SK-N-SH treated with all-trans-retinoic acid at 6 μM for 48 hours (cell line): ENCODE measurements around the gene CD151.

Source experiments
- ATAC-seq: fragments of 200-7000 bp; cut with Tn5 transposase; 3 replicates; pipeline ENCODE4 v1.9.1; 2020; ENCODE audit warnings: mild to moderate bottlenecking, moderate library complexity
- ARNTL ChIP-seq: fragments of 450-650 bp; formaldehyde crosslinking; IDR thresholded peaks from 2 replicates; pipeline ENCODE4 v1.5.0; 2020; ENCODE audit warnings: low read depth, mild to moderate bottlenecking, moderate library complexity, borderline replicate concordance
- BACH2 ChIP-seq: fragments of 250-450 bp; sonication (Bioruptor Pico); IDR thresholded peaks from 2 replicates; pipeline ENCODE4 v1.9.0; 2021; ENCODE audit warnings: mild to moderate bottlenecking, borderline replicate concordance
- CSDC2 ChIP-seq: fragments of 250-450 bp; sonication (Bioruptor Pico); IDR thresholded peaks from 2 replicates; pipeline ENCODE4 v1.5.0; 2020; ENCODE audit warnings: mild to moderate bottlenecking, moderate library complexity
- ISL1 ChIP-seq: fragments of 250-450 bp; sonication (Bioruptor Pico); IDR thresholded peaks from 2 replicates; pipeline ENCODE4 v2.1.2; 2022; ENCODE audit warnings: mild to moderate bottlenecking, moderate library complexity
- OSR1 ChIP-seq: fragments of 250-450 bp; sonication (Bioruptor Pico); IDR thresholded peaks from 2 replicates; pipeline ENCODE4 v1.8.0; 2022; ENCODE audit warnings: moderate library complexity, mild to moderate bottlenecking, inconsistent platforms
- PPARA ChIP-seq: fragments of 250-450 bp; sonication (Bioruptor Pico); IDR thresholded peaks from 2 replicates; pipeline ENCODE4 v1.5.0; 2020; ENCODE audit warnings: mild to moderate bottlenecking, borderline replicate concordance
- RARB ChIP-seq: fragments of 250-450 bp; sonication (Bioruptor Pico); IDR thresholded peaks from 2 replicates; pipeline ENCODE4 v1.8.0; 2021; ENCODE audit warnings: mild to moderate bottlenecking, moderate library complexity
- SNAI2 ChIP-seq: fragments of 250-450 bp; sonication (Bioruptor Pico); IDR thresholded peaks from 2 replicates; pipeline ENCODE4 v1.5.0; 2020; ENCODE audit warnings: mild to moderate bottlenecking, moderate library complexity
- TCF4 ChIP-seq: fragments of 250-450 bp; sonication (Bioruptor Pico); IDR thresholded peaks from 2 replicates; pipeline ENCODE4 v1.8.0; 2021; ENCODE audit warnings: mild to moderate bottlenecking, moderate library complexity, borderline replicate concordance
- TOX ChIP-seq: fragments of 250-450 bp; sonication (Bioruptor Pico); IDR thresholded peaks from 2 replicates; pipeline ENCODE4 v1.8.0; 2021; ENCODE audit warnings: mild to moderate bottlenecking, moderate library complexity, borderline replicate concordance
- ZC3H10 ChIP-seq: fragments of 250-450 bp; sonication (Bioruptor Pico); IDR thresholded peaks from 2 replicates; pipeline ENCODE4 v1.5.1; 2021; ENCODE audit warnings: mild to moderate bottlenecking, moderate library complexity
- ZFP3 ChIP-seq: fragments of 250-450 bp; sonication (Bioruptor Pico); IDR thresholded peaks from 2 replicates; pipeline ENCODE4 v1.5.0; 2020; ENCODE audit warnings: mild to moderate bottlenecking, moderate library complexity
- ZNF565 ChIP-seq: fragments of 450-650 bp; formaldehyde crosslinking; conservative IDR thresholded peaks from 2 replicates; pipeline ENCODE4 v1.5.0; 2020; ENCODE audit warnings: low read depth, mild to moderate bottlenecking, moderate library complexity
- ZNF70 ChIP-seq: fragments of 450-650 bp; formaldehyde crosslinking; IDR thresholded peaks from 2 replicates; pipeline ENCODE4 v1.5.0; 2020; ENCODE audit warnings: mild to moderate bottlenecking, moderate library complexity
- ZNF8 ChIP-seq: fragments of 450-650 bp; formaldehyde crosslinking; IDR thresholded peaks from 2 replicates; pipeline ENCODE4 v1.5.0; 2020; ENCODE audit warnings: mild to moderate bottlenecking, moderate library complexity
- TF ChIP-seq, protein P1 (sequence below): fragments of 250-450 bp; sonication (Bioruptor Pico); IDR thresholded peaks from 2 replicates; pipeline ENCODE4 v1.5.0; 2020; ENCODE audit warnings: mild to moderate bottlenecking, moderate library complexity
- TF ChIP-seq, protein P2 (sequence below): fragments of 250-450 bp; sonication (Bioruptor Pico); IDR thresholded peaks from 2 replicates; pipeline ENCODE4 v1.5.1; 2020; ENCODE audit warnings: low read depth, mild to moderate bottlenecking, moderate library complexity
- TF ChIP-seq, protein P3 (sequence below): fragments of 250-450 bp; sonication (Bioruptor Pico); IDR thresholded peaks from 2 replicates; pipeline ENCODE4 v1.8.0; 2020; ENCODE audit warnings: mild to moderate bottlenecking, moderate library complexity, borderline replicate concordance
- TF ChIP-seq, protein P4 (sequence below): fragments of 250-450 bp; sonication (Bioruptor Pico); IDR thresholded peaks from 2 replicates; pipeline ENCODE4 v1.8.0; 2021; ENCODE audit warnings: low read depth, mild to moderate bottlenecking, moderate library complexity, borderline replicate concordance

Gene CD151

DNA sequence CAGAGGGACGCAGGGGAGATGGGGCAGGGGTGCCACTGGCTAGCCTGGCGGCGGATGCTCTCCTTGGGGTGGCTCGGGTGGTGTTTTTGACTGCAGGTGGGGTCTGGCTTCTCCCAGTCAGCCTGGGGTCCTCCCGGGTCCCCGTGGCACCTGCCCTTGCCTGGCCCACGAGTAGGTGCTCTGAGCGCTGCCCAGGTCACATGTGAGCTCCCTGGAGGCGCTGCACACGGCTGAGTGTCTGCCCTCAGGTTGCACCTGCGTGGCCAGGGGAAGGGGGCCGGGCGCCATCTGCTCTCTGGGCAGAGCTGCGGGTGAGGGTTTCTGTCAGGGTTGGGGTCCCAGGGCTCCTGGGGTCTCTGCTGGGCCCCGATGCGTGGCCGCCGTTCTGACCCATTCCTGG is 15.1 kb downstream of the CD151 start:
- TF ChIP-seq ARNTL (CRISPR knock-in tag) (no peak), ZNF70 (no peak), TCF4 (no peak), OSR1 (no peak), ZNF8 (CRISPR knock-in tag) (no peak), ZFP3 (CRISPR knock-in tag) (no peak)
- TF ChIP-seq, protein P1, sequence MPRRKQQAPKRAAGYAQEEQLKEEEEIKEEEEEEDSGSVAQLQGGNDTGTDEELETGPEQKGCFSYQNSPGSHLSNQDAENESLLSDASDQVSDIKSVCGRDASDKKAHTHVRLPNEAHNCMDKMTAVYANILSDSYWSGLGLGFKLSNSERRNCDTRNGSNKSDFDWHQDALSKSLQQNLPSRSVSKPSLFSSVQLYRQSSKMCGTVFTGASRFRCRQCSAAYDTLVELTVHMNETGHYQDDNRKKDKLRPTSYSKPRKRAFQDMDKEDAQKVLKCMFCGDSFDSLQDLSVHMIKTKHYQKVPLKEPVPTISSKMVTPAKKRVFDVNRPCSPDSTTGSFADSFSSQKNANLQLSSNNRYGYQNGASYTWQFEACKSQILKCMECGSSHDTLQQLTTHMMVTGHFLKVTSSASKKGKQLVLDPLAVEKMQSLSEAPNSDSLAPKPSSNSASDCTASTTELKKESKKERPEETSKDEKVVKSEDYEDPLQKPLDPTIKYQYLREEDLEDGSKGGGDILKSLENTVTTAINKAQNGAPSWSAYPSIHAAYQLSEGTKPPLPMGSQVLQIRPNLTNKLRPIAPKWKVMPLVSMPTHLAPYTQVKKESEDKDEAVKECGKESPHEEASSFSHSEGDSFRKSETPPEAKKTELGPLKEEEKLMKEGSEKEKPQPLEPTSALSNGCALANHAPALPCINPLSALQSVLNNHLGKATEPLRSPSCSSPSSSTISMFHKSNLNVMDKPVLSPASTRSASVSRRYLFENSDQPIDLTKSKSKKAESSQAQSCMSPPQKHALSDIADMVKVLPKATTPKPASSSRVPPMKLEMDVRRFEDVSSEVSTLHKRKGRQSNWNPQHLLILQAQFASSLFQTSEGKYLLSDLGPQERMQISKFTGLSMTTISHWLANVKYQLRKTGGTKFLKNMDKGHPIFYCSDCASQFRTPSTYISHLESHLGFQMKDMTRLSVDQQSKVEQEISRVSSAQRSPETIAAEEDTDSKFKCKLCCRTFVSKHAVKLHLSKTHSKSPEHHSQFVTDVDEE, result no peak
- TF ChIP-seq, protein P2, sequence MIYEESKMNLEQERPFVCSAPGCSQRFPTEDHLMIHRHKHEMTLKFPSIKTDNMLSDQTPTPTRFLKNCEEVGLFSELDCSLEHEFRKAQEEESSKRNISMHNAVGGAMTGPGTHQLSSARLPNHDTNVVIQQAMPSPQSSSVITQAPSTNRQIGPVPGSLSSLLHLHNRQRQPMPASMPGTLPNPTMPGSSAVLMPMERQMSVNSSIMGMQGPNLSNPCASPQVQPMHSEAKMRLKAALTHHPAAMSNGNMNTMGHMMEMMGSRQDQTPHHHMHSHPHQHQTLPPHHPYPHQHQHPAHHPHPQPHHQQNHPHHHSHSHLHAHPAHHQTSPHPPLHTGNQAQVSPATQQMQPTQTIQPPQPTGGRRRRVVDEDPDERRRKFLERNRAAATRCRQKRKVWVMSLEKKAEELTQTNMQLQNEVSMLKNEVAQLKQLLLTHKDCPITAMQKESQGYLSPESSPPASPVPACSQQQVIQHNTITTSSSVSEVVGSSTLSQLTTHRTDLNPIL (CRISPR knock-in tag), result no peak
- TF ChIP-seq, protein P3, sequence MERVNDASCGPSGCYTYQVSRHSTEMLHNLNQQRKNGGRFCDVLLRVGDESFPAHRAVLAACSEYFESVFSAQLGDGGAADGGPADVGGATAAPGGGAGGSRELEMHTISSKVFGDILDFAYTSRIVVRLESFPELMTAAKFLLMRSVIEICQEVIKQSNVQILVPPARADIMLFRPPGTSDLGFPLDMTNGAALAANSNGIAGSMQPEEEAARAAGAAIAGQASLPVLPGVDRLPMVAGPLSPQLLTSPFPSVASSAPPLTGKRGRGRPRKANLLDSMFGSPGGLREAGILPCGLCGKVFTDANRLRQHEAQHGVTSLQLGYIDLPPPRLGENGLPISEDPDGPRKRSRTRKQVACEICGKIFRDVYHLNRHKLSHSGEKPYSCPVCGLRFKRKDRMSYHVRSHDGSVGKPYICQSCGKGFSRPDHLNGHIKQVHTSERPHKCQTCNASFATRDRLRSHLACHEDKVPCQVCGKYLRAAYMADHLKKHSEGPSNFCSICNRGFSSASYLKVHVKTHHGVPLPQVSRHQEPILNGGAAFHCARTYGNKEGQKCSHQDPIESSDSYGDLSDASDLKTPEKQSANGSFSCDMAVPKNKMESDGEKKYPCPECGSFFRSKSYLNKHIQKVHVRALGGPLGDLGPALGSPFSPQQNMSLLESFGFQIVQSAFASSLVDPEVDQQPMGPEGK (CRISPR knock-in tag), result no peak
- TF ChIP-seq, protein P4, sequence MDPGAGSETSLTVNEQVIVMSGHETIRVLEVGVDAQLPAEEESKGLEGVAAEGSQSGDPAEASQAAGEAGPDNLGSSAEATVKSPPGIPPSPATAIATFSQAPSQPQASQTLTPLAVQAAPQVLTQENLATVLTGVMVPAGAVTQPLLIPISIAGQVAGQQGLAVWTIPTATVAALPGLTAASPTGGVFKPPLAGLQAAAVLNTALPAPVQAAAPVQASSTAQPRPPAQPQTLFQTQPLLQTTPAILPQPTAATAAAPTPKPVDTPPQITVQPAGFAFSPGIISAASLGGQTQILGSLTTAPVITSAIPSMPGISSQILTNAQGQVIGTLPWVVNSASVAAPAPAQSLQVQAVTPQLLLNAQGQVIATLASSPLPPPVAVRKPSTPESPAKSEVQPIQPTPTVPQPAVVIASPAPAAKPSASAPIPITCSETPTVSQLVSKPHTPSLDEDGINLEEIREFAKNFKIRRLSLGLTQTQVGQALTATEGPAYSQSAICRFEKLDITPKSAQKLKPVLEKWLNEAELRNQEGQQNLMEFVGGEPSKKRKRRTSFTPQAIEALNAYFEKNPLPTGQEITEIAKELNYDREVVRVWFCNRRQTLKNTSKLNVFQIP (CRISPR knock-in tag), result no peak
- ATAC-seq, result no peak

DNA sequence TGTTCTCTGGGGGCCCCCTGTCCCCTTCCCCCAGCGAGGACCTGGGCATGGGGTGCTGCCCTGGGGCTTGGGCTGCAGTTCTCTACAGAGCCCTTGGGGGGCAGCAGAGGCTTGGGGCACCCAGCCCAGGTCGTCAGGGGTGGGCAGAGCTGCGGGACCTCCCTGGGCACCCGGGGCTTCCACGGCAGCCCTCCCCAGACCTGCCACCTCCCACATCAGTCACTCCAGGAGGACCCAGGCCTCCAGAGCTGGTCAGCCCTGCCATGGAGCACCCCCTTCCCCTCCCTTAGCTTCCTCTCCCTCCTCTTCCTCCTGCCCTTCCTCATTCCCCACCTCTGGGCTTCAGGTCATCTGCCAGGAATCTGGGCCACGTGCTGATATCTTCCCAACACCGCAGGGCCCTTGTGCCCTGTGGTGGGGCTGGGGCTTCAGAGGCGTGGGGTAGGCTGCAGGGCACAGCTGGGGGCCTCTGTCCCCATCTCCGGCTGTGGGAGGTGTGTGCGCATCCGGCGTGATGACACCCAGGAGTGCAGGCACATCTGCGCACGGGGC is 15.7 kb downstream of the CD151 start:
- no peak for TF ChIP-seq BACH2 (CRISPR knock-in tag)
- TF ChIP-seq, protein P1, result no peak
- TF ChIP-seq ISL1 (CRISPR knock-in tag), result no peak
- no peak for TF ChIP-seq ZNF565 (CRISPR knock-in tag)
- TF ChIP-seq PPARA (CRISPR knock-in tag), result no peak
- TF ChIP-seq RARB (CRISPR knock-in tag), result no peak
- TF ChIP-seq ARNTL (CRISPR knock-in tag), result no peak
- TF ChIP-seq TOX, result no peak
- no peak for TF ChIP-seq ZNF70
- TF ChIP-seq ZC3H10, result no peak
- no peak for TF ChIP-seq CSDC2
- TF ChIP-seq OSR1, result no peak
- TF ChIP-seq SNAI2 (CRISPR knock-in tag), result no peak
- no peak for TF ChIP-seq ZFP3 (CRISPR knock-in tag)
- TF ChIP-seq, protein P4 (CRISPR knock-in tag), result no peak
- no peak for TF ChIP-seq TCF4
- peak; percentile 25 for ATAC-seq
